Psoas muscle (tissue), 8 donors: Measurements from ENCODE around the gene ZMYND12. TPM values are rescaled to one million over a fixed set of nuclear protein-coding genes. Genes with fewer than 3 reads are reported as not detected.

ENCODE experiments used
- ATAC-seq, 4 donors: fragments of 200-7000 bp; cut with Tn5 transposase; one replicate each; pipeline ENCODE4 v1.9.1; 2020; ENCODE audit warnings: moderate library complexity in 3 of 4, mild to moderate bottlenecking in 2 of 4
- DNase-seq, 2 donors: peaks; one replicate each; pipeline ENCODE4 v3.0.0-alpha.2; 2020
- H3K27ac ChIP-seq: fragments of 200-600 bp; one replicate; pipeline ENCODE4 v1.8.0; 2022
- H3K27me3 ChIP-seq, 3 donors: fragments of 200-600 bp in 1 of 3; one replicate each; pipeline versions ENCODE4 v1.6.1 to v1.8.0; 2013 to 2022; ENCODE audit warnings: low read length in 2 of 3, mild to moderate bottlenecking in 2 of 3, moderate library complexity in 1 of 3; ENCODE audit not compliant: insufficient read depth in 3 of 3
- H3K36me3 ChIP-seq, 2 donors: fragments of 200-600 bp in 1 of 2; one replicate each; pipeline versions ENCODE4 v1.6.1 to v1.8.0; 2013 to 2022; ENCODE audit warnings: low read depth in 1 of 2, mild to moderate bottlenecking in 1 of 2, moderate library complexity in 1 of 2; ENCODE audit not compliant: insufficient read depth in 1 of 2
- H3K4me1 ChIP-seq: fragments of 200-600 bp; one replicate; pipeline ENCODE4 v1.8.0; 2022
- H3K4me3 ChIP-seq: fragments of 200-600 bp; one replicate; pipeline ENCODE4 v1.8.0; 2022; ENCODE audit warnings: mild to moderate bottlenecking
- H3K9me3 ChIP-seq: fragments of 200-600 bp; one replicate; pipeline ENCODE4 v1.8.0; 2022
- WGBS, 3 donors: extraction: QIAGEN DNeasy Blood & Tissue Kit; methylation state at CpG; one replicate each; pipeline versions ENCODE4 v1.1.6 to v1.1.7; 2013; 5-methylcytosine and 5-hydroxymethylcytosine counted together
- intact Hi-C, 2 donors: fragments of 100-400 bp; cut with DNase I; formaldehyde crosslinking; loops; one replicate each; pipeline versions ENCODE4 v1.11.0 to v1.14.2; 2022
- polyA plus RNA-seq, 3 donors: library from polyadenylated mRNA; stranded (reverse); fragments of 200-250 nt; gene quantifications; one replicate each; pipeline ENCODE4 v1.2.3, GENCODE V29; 2013
- total RNA-seq, 4 donors: library from RNA; stranded (reverse); fragmentation: NEBNext Ultra II Directional in 2 of 4; extraction: Animal tissue kit (Norgen Biotek cat#: 25700) in 2 of 4; gene quantifications; one replicate each; pipeline versions ENCODE4 v1.2.1 to v1.2.4, GENCODE V29; 2021 to 2023
- TF ChIP-seq, protein P1 (sequence below): fragments of 200-600 bp; IDR thresholded peaks from one replicate; pipeline ENCODE4 v1.8.0; 2022; ENCODE audit warnings: antibody characterized with exemption
- donor health status: healthy with polysubstance abuse.
- donor health status: DM: no; HTN: no; CAD: no; lungs with moderate emphysema.
- donor health status: Bipolar disorder and iron deficiency.
- donor health status: healthy.
- donor health status: DM: yes; HTN: yes; CAD: no.
- donor health status: DM: no; HTN: no; CAD: no.
- donor health status: DM: no; HTN: no; CAD: no.
- donor health status: DM: yes; HTN: yes; CAD: no.

ZMYND12 gene
- total and polyA plus RNA-seq, 7 donors, result 0.39 to 2.7 (median 1.0) TPM

DNA sequence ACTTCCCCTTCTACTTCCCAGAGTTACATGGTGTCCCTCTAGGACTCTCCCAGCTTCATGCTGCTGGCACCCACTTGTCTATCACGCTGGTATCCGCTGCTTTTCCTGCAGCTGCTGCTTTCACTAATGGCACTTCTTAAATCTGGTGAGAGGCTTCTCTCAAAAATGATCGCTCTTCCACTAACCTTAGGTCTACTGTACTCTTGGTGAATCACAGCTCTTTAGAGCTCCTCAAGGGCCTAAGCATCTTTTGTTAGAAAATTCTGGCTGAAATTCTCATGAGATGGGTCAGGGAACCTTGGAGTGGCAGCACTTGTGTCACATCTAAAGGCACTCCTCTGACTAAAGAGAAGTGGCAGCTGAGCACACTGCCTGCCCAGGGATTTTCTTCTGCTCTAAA, 32.1 kb downstream of the ZMYND12 start:
- no peaks in the 10 kb centered on the region for H3K27me3 ChIP-seq
- no peaks in the 10 kb centered on the region for H3K9me3 ChIP-seq
- H3K4me1 ChIP-seq, result peaks cover 12% of the 10 kb centered on the region
- H3K4me3 ChIP-seq, result no peak overlapping the region
- no peak for ATAC-seq
- WGBS, 3 donors, result 41 to 53% (median 49%) methylated on average over 3 of the region's 3 CpGs
- TF ChIP-seq, protein P1, sequence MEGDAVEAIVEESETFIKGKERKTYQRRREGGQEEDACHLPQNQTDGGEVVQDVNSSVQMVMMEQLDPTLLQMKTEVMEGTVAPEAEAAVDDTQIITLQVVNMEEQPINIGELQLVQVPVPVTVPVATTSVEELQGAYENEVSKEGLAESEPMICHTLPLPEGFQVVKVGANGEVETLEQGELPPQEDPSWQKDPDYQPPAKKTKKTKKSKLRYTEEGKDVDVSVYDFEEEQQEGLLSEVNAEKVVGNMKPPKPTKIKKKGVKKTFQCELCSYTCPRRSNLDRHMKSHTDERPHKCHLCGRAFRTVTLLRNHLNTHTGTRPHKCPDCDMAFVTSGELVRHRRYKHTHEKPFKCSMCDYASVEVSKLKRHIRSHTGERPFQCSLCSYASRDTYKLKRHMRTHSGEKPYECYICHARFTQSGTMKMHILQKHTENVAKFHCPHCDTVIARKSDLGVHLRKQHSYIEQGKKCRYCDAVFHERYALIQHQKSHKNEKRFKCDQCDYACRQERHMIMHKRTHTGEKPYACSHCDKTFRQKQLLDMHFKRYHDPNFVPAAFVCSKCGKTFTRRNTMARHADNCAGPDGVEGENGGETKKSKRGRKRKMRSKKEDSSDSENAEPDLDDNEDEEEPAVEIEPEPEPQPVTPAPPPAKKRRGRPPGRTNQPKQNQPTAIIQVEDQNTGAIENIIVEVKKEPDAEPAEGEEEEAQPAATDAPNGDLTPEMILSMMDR, result no peak
- DNase-seq, result no peak
- H3K36me3 ChIP-seq, result no peaks in the 10 kb centered on the region
- H3K27ac ChIP-seq, result no peak overlapping the region
- intact Hi-C loops, result no loop called here

DNA sequence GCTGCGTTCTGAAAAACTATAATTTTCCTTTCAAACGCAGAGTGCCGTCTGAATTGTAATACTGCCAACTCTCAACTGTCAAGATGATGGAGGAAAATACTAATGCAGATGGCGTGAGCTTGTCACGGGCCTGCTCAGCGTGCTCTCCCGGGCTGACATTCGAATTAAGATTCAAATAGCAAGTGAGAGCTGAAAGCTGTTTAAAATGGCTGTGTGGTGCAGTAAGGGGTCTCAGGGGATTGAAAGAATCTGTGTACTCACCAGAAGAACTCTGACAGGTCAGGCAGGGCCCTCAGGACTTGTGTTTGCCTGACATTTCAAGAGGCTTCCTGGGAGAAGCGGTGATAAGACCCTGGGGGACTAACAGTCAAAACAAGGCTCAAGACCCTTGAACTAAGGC, 33.1 kb downstream of the ZMYND12 start:
- Histone ChIP-seq H3K4me1 (peaks cover 12% of the 10 kb centered on the region), H3K27ac (no peak overlapping the region), H3K27me3 (no peaks in the 10 kb centered on the region), H3K36me3 (no peaks in the 10 kb centered on the region), H3K4me3 (no peak overlapping the region), H3K9me3 (no peaks in the 10 kb centered on the region)
- ATAC-seq, result no peak
- WGBS, 3 donors, result 60 to 63% (median 63%) methylated on average over 9 of the region's 9 CpGs
- intact Hi-C loops, result no loop called here
- TF ChIP-seq, protein P1, result no peak
- peak in 1 of 2 donors; percentile 41 for DNase-seq

DNA sequence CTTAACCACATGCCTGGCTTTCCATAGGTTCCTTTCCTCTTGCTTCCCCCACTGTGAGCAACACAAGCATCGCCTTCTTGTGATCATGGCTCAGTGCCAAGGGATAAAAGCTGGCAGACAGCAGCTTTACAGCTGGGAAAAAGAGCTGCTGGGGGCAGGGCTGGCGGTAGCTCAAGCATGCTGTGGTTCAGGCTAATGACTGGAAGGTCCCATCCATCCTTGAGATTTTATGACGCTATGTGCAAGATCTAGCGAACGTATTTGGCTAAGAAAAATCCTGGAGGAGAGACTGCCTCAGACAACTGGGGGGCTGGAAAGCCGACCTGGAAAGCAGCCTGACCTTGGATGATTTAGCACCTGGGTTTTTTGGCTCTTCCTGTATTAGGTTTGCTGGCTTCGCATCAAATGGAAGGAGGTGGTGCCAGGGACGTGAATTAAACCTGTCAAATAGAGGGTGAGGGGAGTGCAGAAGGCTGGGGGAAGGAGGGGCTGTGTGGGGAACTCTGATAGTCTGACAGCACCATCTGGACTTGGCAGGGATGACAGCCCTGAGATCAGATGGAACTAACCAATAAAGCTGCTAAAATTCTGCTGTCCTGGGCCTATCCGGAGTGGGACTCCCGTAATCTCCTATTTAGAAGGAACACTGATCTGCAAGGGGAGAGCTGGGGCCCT, 34.8 kb downstream of the ZMYND12 start:
- Histone ChIP-seq H3K4me1 (peaks cover 12% of the 10 kb centered on the region), H3K9me3 (no peaks in the 10 kb centered on the region), H3K36me3 (no peaks in the 10 kb centered on the region), H3K27ac (no peak overlapping the region), H3K4me3 (no peak overlapping the region), H3K27me3 (no peaks in the 10 kb centered on the region)
- intact Hi-C loops, result no loop called here
- TF ChIP-seq, protein P1, result no peak
- DNase-seq, result peak in 1 of 2 donors; percentile 19
- 4 to 8% (median 5%) methylated on average over 10 of the region's 10 CpGs for WGBS, 3 donors
- peak in 3 of 4 donors; percentile 31 to 47 (median 34) for ATAC-seq

DNA sequence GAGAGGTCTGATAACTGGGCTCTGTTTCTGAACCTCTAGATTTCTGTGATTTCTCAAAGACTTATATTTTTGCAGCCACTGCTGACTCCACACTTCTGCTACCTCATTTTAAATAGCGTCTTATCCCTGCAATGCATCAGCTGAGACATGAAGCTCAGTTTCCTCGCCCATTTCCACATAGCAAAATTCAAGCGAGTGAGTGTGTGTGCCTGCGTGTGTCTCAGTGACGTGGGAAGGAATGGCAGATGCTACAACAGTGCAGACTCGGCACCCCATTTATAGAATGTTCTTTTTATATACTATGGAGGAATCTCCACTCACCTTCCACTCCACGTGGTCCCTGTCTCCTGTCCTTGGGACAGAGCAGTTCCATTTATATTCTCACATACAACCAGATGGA, 35.7 kb downstream of the ZMYND12 start:
- peaks cover 12% of the 10 kb centered on the region for H3K4me1 ChIP-seq
- intact Hi-C loops, result no loop called here
- WGBS, 3 donors, result 49 to 56% (median 51%) methylated on average over 7 of the region's 7 CpGs
- no peaks in the 10 kb centered on the region for H3K9me3 ChIP-seq
- H3K4me3 ChIP-seq, result no peak overlapping the region
- no peaks in the 10 kb centered on the region for H3K27me3 ChIP-seq
- no peaks in the 10 kb centered on the region for H3K36me3 ChIP-seq
- ATAC-seq (no peak), DNase-seq (no peak)
- TF ChIP-seq, protein P1, result no peak
- no peak overlapping the region for H3K27ac ChIP-seq
